ENCODE data around the gene BOK. TPM values are rescaled to one million over a fixed set of nuclear protein-coding genes. Genes with fewer than 3 reads are reported as not detected.

Gene BOK
- total and polyA plus RNA-seq, 2 of the 13 experiments (the other 11 are each of a cell fraction or from before 2014, with no cell fraction given), result 35.5 to 39.2 TPM

DNA sequence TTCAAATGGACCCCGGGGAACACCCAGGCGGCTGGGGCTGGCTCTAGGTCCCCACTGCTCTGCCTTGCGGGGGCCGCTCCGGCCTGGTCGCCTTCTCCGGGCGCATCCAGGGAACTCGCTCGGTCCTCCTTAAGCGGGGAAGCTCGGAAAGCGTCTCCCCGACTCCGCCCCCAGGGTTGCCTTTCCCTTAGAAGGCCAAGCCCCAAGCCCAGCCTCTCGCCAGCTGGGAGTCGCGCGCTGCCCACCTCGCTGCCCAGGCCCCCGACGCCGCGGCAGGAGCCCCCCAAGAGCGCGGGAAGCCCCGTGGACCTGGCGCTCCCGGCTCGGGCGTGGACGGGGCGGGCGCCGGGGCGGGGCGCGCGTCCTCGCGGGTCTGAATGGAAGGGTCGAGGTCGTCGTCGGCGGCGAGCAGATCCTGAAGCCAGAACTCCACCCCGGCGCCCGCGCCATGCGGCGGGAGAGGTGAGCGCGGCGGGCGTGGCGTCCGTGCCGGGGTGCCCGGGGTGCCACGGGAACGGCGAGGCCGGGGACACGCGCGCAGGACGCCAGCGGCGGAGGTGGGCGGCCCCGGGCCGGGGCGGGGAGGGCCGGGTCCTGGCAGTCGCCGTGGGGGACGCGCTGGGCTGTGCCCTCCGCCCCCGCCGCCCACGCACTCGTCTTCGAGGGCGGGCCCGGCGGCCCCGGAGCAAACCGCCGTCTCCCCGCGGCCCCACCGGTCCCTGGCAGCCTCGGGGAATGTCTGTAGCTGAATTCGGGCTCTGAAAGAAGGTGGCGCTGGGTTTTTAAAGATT, at the start of gene BOK (continued):
- TF ChIP-seq ZBTB7A (CRISPR knock-in tag; IDR thresholded peaks at IDR 0.05) (no peak), CENPX (CRISPR knock-in tag; IDR thresholded peaks at IDR 0.05) (no peak), ZNF782 (CRISPR knock-in tag; IDR thresholded peaks at IDR 0.05; ENCODE audit: borderline replicate concordance) (peak; percentile 44; the same call in 1 of the 2 replicates), ZNF761 (CRISPR knock-in tag; conservative IDR thresholded peaks at IDR 0.05) (no peak), ZNF816 (CRISPR knock-in tag; IDR thresholded peaks at IDR 0.05; ENCODE audit: borderline replicate concordance) (no peak), RCOR2 (CRISPR knock-in tag; IDR thresholded peaks at IDR 0.05) (no peak), ZNF652 (CRISPR knock-in tag; IDR thresholded peaks at IDR 0.05; ENCODE audit: borderline replicate concordance, low read depth) (no peak), ZNF430 (CRISPR knock-in tag; IDR thresholded peaks at IDR 0.05) (peak; percentile 62; the same call in 1 of the 2 replicates), AGO2 (optimal IDR thresholded peaks at IDR 0.05; ENCODE audit: low read depth, low read length) (no peak), KDM6A (CRISPR knock-in tag; IDR thresholded peaks at IDR 0.05; ENCODE audit: low read depth) (no peak), ZFP37 (CRISPR knock-in tag; IDR thresholded peaks at IDR 0.05; ENCODE audit: borderline replicate concordance) (no peak), TP53 (CRISPR knock-in tag; conservative IDR thresholded peaks at IDR 0.05) (no peak), RARA (CRISPR knock-in tag; IDR thresholded peaks at IDR 0.05) (no peak), ZNF263 (CRISPR knock-in tag; IDR thresholded peaks at IDR 0.05) (peak; percentile 68; the same call in 1 of the 2 replicates)
- TF ChIP-seq, protein P1, sequence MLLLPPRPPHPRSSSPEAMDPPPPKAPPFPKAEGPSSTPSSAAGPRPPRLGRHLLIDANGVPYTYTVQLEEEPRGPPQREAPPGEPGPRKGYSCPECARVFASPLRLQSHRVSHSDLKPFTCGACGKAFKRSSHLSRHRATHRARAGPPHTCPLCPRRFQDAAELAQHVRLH (CRISPR knock-in tag; IDR thresholded peaks at IDR 0.05; ENCODE audit: borderline replicate concordance, low read depth), result no peak
- TF ChIP-seq, protein P2, sequence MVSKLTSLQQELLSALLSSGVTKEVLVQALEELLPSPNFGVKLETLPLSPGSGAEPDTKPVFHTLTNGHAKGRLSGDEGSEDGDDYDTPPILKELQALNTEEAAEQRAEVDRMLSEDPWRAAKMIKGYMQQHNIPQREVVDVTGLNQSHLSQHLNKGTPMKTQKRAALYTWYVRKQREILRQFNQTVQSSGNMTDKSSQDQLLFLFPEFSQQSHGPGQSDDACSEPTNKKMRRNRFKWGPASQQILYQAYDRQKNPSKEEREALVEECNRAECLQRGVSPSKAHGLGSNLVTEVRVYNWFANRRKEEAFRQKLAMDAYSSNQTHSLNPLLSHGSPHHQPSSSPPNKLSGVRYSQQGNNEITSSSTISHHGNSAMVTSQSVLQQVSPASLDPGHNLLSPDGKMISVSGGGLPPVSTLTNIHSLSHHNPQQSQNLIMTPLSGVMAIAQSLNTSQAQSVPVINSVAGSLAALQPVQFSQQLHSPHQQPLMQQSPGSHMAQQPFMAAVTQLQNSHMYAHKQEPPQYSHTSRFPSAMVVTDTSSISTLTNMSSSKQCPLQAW (CRISPR knock-in tag; IDR thresholded peaks at IDR 0.05), result no peak
- TF ChIP-seq, protein P3, sequence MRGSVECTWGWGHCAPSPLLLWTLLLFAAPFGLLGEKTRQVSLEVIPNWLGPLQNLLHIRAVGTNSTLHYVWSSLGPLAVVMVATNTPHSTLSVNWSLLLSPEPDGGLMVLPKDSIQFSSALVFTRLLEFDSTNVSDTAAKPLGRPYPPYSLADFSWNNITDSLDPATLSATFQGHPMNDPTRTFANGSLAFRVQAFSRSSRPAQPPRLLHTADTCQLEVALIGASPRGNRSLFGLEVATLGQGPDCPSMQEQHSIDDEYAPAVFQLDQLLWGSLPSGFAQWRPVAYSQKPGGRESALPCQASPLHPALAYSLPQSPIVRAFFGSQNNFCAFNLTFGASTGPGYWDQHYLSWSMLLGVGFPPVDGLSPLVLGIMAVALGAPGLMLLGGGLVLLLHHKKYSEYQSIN (CRISPR knock-in tag; IDR thresholded peaks at IDR 0.05; ENCODE audit: borderline replicate concordance), result no peak
- TF ChIP-seq, protein P4, sequence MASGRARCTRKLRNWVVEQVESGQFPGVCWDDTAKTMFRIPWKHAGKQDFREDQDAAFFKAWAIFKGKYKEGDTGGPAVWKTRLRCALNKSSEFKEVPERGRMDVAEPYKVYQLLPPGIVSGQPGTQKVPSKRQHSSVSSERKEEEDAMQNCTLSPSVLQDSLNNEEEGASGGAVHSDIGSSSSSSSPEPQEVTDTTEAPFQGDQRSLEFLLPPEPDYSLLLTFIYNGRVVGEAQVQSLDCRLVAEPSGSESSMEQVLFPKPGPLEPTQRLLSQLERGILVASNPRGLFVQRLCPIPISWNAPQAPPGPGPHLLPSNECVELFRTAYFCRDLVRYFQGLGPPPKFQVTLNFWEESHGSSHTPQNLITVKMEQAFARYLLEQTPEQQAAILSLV (CRISPR knock-in tag; IDR thresholded peaks at IDR 0.05; ENCODE audit: borderline replicate concordance), result no peak
- TF ChIP-seq, protein P5, sequence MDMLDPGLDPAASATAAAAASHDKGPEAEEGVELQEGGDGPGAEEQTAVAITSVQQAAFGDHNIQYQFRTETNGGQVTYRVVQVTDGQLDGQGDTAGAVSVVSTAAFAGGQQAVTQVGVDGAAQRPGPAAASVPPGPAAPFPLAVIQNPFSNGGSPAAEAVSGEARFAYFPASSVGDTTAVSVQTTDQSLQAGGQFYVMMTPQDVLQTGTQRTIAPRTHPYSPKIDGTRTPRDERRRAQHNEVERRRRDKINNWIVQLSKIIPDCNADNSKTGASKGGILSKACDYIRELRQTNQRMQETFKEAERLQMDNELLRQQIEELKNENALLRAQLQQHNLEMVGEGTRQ (IDR thresholded peaks at IDR 0.05; ENCODE audit: low read depth, low read length), result no peak
- TF ChIP-seq, protein P5 (CRISPR knock-in tag; IDR thresholded peaks at IDR 0.05; ENCODE audit: borderline replicate concordance), result no peak; the same call in 1 of the 2 replicates
- TF ChIP-seq, protein P6, sequence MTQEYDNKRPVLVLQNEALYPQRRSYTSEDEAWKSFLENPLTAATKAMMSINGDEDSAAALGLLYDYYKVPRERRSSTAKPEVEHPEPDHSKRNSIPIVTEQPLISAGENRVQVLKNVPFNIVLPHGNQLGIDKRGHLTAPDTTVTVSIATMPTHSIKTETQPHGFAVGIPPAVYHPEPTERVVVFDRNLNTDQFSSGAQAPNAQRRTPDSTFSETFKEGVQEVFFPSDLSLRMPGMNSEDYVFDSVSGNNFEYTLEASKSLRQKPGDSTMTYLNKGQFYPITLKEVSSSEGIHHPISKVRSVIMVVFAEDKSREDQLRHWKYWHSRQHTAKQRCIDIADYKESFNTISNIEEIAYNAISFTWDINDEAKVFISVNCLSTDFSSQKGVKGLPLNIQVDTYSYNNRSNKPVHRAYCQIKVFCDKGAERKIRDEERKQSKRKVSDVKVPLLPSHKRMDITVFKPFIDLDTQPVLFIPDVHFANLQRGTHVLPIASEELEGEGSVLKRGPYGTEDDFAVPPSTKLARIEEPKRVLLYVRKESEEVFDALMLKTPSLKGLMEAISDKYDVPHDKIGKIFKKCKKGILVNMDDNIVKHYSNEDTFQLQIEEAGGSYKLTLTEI (CRISPR knock-in tag; conservative IDR thresholded peaks at IDR 0.05), result no peak
- TF ChIP-seq, protein P7, sequence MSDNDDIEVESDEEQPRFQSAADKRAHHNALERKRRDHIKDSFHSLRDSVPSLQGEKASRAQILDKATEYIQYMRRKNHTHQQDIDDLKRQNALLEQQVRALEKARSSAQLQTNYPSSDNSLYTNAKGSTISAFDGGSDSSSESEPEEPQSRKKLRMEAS (IDR thresholded peaks at IDR 0.05), result peak; percentile 85
